K562 (cell line): ENCODE data around the gene PPP1R13B. TPM values are rescaled to one million over a fixed set of nuclear protein-coding genes. Genes with fewer than 3 reads are reported as not detected.

ENCODE experiments used
- E4F1 ChIP-seq: fragments of 250-450 bp; sonication (Bioruptor Pico); IDR thresholded peaks from 2 replicates; pipeline ENCODE4 v1.5.0; 2021; ENCODE audit warnings: mild to moderate bottlenecking, borderline replicate concordance
- KDM4B ChIP-seq, 2 experiments: fragments of 450-650 bp in 1 of 2; sonication (generic) in 1 of 2; IDR thresholded peaks; 2 replicates each; pipeline ENCODE4 v1.6.1; 2016 to 2017; ENCODE audit warnings: borderline replicate concordance in 2 of 2, antibody characterized with exemption in 1 of 2, low read depth in 1 of 2, mild to moderate bottlenecking in 1 of 2
- MCM2 ChIP-seq: fragments of 450-650 bp; IDR thresholded peaks from 2 replicates; pipeline ENCODE4 v1.6.1; 2017; ENCODE audit warnings: low read depth, mild to moderate bottlenecking
- POLR2A ChIP-seq: fragments of 450-650 bp; conservative IDR thresholded peaks from 2 replicates; pipeline ENCODE4 v1.6.1; 2016
- SREBF2 ChIP-seq: sonication (generic); formaldehyde crosslinking; IDR thresholded peaks from 2 replicates; pipeline ENCODE4 v1.4.0; 2020; ENCODE audit warnings: mild to moderate bottlenecking, missing genetic modification reagents
- TAF15 ChIP-seq: fragments of 200-400 bp; formaldehyde crosslinking; IDR thresholded peaks from 2 replicates; pipeline ENCODE4 v1.6.1; 2017; ENCODE audit warnings: mild to moderate bottlenecking, low read depth, low read length, moderate library complexity
- ZNF143 ChIP-seq: sonication (generic); formaldehyde crosslinking; IDR thresholded peaks from 2 replicates; pipeline ENCODE4 v1.9.0; 2022; ENCODE audit warnings: mild to moderate bottlenecking, missing genetic modification reagents
- ZNF609 ChIP-seq: sonication (generic); formaldehyde crosslinking; IDR thresholded peaks from 2 replicates; pipeline ENCODE4 v1.8.1; 2023; ENCODE audit warnings: missing genetic modification reagents, mild to moderate bottlenecking, borderline replicate concordance
- polyA plus RNA-seq, 8 experiments: library from polyadenylated mRNA; depleted of rRNA in 4 of 8; stranded (reverse) in 5 of 8; unstranded in 3 of 8; fragments of >200 nt; fragmentation: Nextera tagmentation in 2 of 8; fragmentation: Illumina TruSeq in 1 of 8; extraction: Ambion mirVana in 2 of 8; extraction: Trizol in 1 of 8; gene quantifications; 2 replicates each; pipeline versions ENCODE4 v1.2.1 to v1.2.3, GENCODE V29; 2011 to 2014; ENCODE audit warnings: inconsistent platforms in 1 of 8, missing spikeins in 1 of 8
- total RNA-seq, 7 experiments: library from RNA; depleted of rRNA in 6 of 7; stranded (reverse); fragments of >200 nt in 6 of 7; fragmentation: Illumina TruSeq in 2 of 7; extraction: Trizol in 2 of 7; gene quantifications; 2 replicates each; pipeline versions ENCODE4 v1.2.1 to v1.2.3, GENCODE V29; 2011 to 2021; ENCODE audit warnings: low replicate concordance in 1 of 7

The PPP1R13B gene
- total and polyA plus RNA-seq, 9 of the 15 experiments (the other 6 are each of a cell fraction or from before 2014, with no cell fraction given), result 0.03 to 1.7 (median 0.15) TPM

DNA sequence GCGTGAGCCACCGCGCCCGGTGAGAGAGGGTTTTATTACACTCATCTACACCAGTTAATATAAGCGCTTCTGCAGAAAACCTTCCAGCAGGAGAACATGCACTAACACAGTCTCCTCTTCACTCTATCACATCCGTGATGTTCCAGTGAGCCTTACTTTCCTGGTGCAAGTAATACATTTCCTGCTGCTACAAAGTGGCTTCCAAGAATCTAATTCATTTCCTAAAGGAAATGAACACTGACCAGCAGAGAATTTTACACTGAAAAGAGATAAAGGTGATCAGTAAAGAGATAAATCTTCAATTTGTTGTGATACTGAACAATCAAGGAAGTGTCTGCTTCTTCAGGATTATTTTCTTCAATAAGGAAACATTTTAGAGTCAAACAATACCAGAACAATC lies 92.3 kb downstream of the PPP1R13B start (continued):
- TF ChIP-seq ZNF609 (CRISPR knock-in tag) (no peak), POLR2A (no peak), TAF15 (no peak), E4F1 (CRISPR knock-in tag) (no peak), MCM2 (no peak), KDM4B (IDR thresholded peaks at IDR 0.05; ENCODE audit: borderline replicate concordance in 2 of 2, low read depth in 1 of 2) (no peak), SREBF2 (CRISPR knock-in tag) (no peak), ZNF143 (CRISPR knock-in tag) (no peak)
